SK-N-SH treated with all-trans-retinoic acid at 6 μM for 48 hours (cell line): ENCODE results near the gene VCL.
A peak's percentile ranks its signal among the peaks of the same experiment; 100 is the strongest.

ENCODE experiments used
- ATAC-seq: fragments of 200-7000 bp; cut with Tn5 transposase; 3 replicates; pipeline ENCODE4 v1.9.1; 2020; ENCODE audit warnings: mild to moderate bottlenecking, moderate library complexity
- ARNTL ChIP-seq: fragments of 450-650 bp; formaldehyde crosslinking; IDR thresholded peaks from 2 replicates; pipeline ENCODE4 v1.5.0; 2020; ENCODE audit warnings: low read depth, mild to moderate bottlenecking, moderate library complexity, borderline replicate concordance
- BACH2 ChIP-seq: fragments of 250-450 bp; sonication (Bioruptor Pico); IDR thresholded peaks from 2 replicates; pipeline ENCODE4 v1.9.0; 2021; ENCODE audit warnings: mild to moderate bottlenecking, borderline replicate concordance
- CSDC2 ChIP-seq: fragments of 250-450 bp; sonication (Bioruptor Pico); IDR thresholded peaks from 2 replicates; pipeline ENCODE4 v1.5.0; 2020; ENCODE audit warnings: mild to moderate bottlenecking, moderate library complexity
- GLIS3 ChIP-seq: fragments of 250-450 bp; sonication (Bioruptor Pico); IDR thresholded peaks from 2 replicates; pipeline ENCODE4 v1.5.0; 2020; ENCODE audit warnings: mild to moderate bottlenecking, moderate library complexity
- ISL1 ChIP-seq: fragments of 250-450 bp; sonication (Bioruptor Pico); IDR thresholded peaks from 2 replicates; pipeline ENCODE4 v2.1.2; 2022; ENCODE audit warnings: mild to moderate bottlenecking, moderate library complexity
- OSR1 ChIP-seq: fragments of 250-450 bp; sonication (Bioruptor Pico); IDR thresholded peaks from 2 replicates; pipeline ENCODE4 v1.8.0; 2022; ENCODE audit warnings: moderate library complexity, mild to moderate bottlenecking, inconsistent platforms
- PATZ1 ChIP-seq: fragments of 250-450 bp; sonication (Bioruptor Pico); IDR thresholded peaks from 2 replicates; pipeline ENCODE4 v1.8.0; 2020; ENCODE audit warnings: mild to moderate bottlenecking, moderate library complexity, borderline replicate concordance
- POU6F1 ChIP-seq: fragments of 250-450 bp; sonication (Bioruptor Pico); IDR thresholded peaks from 2 replicates; pipeline ENCODE4 v1.8.0; 2021; ENCODE audit warnings: low read depth, mild to moderate bottlenecking, moderate library complexity, borderline replicate concordance
- PPARA ChIP-seq: fragments of 250-450 bp; sonication (Bioruptor Pico); IDR thresholded peaks from 2 replicates; pipeline ENCODE4 v1.5.0; 2020; ENCODE audit warnings: mild to moderate bottlenecking, borderline replicate concordance
- SNAI2 ChIP-seq: fragments of 250-450 bp; sonication (Bioruptor Pico); IDR thresholded peaks from 2 replicates; pipeline ENCODE4 v1.5.0; 2020; ENCODE audit warnings: mild to moderate bottlenecking, moderate library complexity
- TCF4 ChIP-seq: fragments of 250-450 bp; sonication (Bioruptor Pico); IDR thresholded peaks from 2 replicates; pipeline ENCODE4 v1.8.0; 2021; ENCODE audit warnings: mild to moderate bottlenecking, moderate library complexity, borderline replicate concordance
- ZC3H10 ChIP-seq: fragments of 250-450 bp; sonication (Bioruptor Pico); IDR thresholded peaks from 2 replicates; pipeline ENCODE4 v1.5.1; 2021; ENCODE audit warnings: mild to moderate bottlenecking, moderate library complexity
- ZFP3 ChIP-seq: fragments of 250-450 bp; sonication (Bioruptor Pico); IDR thresholded peaks from 2 replicates; pipeline ENCODE4 v1.5.0; 2020; ENCODE audit warnings: mild to moderate bottlenecking, moderate library complexity
- ZFP30 ChIP-seq: fragments of 450-650 bp; formaldehyde crosslinking; IDR thresholded peaks from 2 replicates; pipeline ENCODE4 v1.5.0; 2022; ENCODE audit warnings: mild to moderate bottlenecking, moderate library complexity
- ZNF565 ChIP-seq: fragments of 450-650 bp; formaldehyde crosslinking; conservative IDR thresholded peaks from 2 replicates; pipeline ENCODE4 v1.5.0; 2020; ENCODE audit warnings: low read depth, mild to moderate bottlenecking, moderate library complexity
- ZNF70 ChIP-seq: fragments of 450-650 bp; formaldehyde crosslinking; IDR thresholded peaks from 2 replicates; pipeline ENCODE4 v1.5.0; 2020; ENCODE audit warnings: mild to moderate bottlenecking, moderate library complexity
- ZNF8 ChIP-seq: fragments of 450-650 bp; formaldehyde crosslinking; IDR thresholded peaks from 2 replicates; pipeline ENCODE4 v1.5.0; 2020; ENCODE audit warnings: mild to moderate bottlenecking, moderate library complexity
- TF ChIP-seq, protein P1 (sequence below): fragments of 250-450 bp; sonication (Bioruptor Pico); IDR thresholded peaks from 2 replicates; pipeline ENCODE4 v1.5.0; 2020; ENCODE audit warnings: mild to moderate bottlenecking, moderate library complexity
- TF ChIP-seq, protein P2 (sequence below): fragments of 250-450 bp; sonication (Bioruptor Pico); IDR thresholded peaks from 2 replicates; pipeline ENCODE4 v1.5.1; 2021; ENCODE audit warnings: mild to moderate bottlenecking, moderate library complexity

VCL gene

DNA sequence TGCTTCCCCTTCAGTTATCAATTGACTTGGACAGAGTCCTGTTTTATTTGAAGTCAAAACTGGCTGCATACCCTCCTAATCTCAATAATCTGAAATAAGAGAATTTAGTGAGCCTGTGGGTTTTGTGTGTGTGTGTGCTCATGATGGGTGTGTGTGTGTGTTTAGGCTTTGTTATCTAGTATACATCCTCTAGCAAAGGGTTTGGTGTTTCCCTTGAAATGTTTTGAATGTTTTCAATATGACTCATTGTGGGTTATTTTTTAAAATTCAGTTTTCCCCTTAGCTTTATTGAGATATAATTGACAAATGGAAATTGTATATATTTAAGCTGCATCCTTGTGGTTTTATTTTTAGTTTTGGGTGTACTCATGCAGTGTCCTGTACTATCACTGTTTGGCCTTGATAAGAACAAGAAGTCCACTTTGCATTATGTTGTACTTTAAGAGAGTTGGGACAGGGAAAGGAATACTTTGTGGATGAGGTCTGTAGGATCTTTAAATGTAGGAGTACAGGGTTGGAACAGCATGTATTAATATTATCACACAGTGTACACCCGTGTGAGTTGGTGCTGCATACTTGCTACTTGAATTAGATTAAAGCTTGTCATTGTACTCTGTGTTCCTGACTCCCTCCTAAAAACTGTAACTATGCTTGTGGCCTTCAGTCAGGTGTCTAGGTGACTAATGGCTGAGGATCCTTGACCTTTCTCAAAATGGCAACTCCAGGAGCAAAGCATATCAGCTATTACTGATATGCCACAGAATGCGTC is 58.3 kb downstream of the VCL start:
- peak; percentile 56 for ATAC-seq
- TF ChIP-seq, protein P1, sequence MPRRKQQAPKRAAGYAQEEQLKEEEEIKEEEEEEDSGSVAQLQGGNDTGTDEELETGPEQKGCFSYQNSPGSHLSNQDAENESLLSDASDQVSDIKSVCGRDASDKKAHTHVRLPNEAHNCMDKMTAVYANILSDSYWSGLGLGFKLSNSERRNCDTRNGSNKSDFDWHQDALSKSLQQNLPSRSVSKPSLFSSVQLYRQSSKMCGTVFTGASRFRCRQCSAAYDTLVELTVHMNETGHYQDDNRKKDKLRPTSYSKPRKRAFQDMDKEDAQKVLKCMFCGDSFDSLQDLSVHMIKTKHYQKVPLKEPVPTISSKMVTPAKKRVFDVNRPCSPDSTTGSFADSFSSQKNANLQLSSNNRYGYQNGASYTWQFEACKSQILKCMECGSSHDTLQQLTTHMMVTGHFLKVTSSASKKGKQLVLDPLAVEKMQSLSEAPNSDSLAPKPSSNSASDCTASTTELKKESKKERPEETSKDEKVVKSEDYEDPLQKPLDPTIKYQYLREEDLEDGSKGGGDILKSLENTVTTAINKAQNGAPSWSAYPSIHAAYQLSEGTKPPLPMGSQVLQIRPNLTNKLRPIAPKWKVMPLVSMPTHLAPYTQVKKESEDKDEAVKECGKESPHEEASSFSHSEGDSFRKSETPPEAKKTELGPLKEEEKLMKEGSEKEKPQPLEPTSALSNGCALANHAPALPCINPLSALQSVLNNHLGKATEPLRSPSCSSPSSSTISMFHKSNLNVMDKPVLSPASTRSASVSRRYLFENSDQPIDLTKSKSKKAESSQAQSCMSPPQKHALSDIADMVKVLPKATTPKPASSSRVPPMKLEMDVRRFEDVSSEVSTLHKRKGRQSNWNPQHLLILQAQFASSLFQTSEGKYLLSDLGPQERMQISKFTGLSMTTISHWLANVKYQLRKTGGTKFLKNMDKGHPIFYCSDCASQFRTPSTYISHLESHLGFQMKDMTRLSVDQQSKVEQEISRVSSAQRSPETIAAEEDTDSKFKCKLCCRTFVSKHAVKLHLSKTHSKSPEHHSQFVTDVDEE (CRISPR knock-in tag) = no peak
- peak; percentile 50; the same call in 1 of the 2 replicates for TF ChIP-seq ISL1
- TF ChIP-seq PATZ1 (CRISPR knock-in tag) = no peak
- no peak for TF ChIP-seq CSDC2 (CRISPR knock-in tag)
- no peak for TF ChIP-seq ARNTL (CRISPR knock-in tag)
- TF ChIP-seq BACH2 (CRISPR knock-in tag) = no peak
- no peak for TF ChIP-seq ZFP30 (CRISPR knock-in tag)
- no peak for TF ChIP-seq ZC3H10
- TF ChIP-seq SNAI2 (CRISPR knock-in tag) = no peak

DNA sequence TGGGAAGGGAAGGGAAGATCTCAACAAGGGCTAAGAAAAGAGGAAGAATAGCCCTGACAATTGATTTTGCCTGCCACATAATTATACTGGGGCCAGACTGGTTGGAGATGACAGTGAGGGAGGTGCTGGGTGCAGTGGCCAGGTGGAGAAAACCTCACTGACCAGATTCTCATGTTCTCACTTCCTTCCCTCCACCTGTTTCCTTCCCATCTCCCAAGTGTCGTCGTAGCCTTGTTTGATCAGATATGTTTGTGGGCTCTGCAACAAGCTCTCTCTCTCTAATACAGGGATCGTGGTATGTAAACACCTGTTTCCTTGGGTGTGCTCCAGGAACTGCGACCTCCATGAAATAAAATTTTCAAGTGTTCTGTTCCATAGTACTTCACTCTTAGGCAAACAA is 60.2 kb downstream of the VCL start:
- TF ChIP-seq ZNF565 (CRISPR knock-in tag) (no peak), CSDC2 (CRISPR knock-in tag) (no peak), ZC3H10 (no peak), TCF4 (CRISPR knock-in tag) (no peak), OSR1 (no peak), ZNF8 (CRISPR knock-in tag) (no peak), ISL1 (no peak), ZFP30 (CRISPR knock-in tag) (no peak), GLIS3 (CRISPR knock-in tag) (no peak), ZFP3 (CRISPR knock-in tag) (no peak), PPARA (no peak), POU6F1 (CRISPR knock-in tag) (no peak), ARNTL (CRISPR knock-in tag) (no peak), PATZ1 (CRISPR knock-in tag) (no peak), ZNF70 (CRISPR knock-in tag) (no peak), SNAI2 (CRISPR knock-in tag) (no peak)
- TF ChIP-seq, protein P2, sequence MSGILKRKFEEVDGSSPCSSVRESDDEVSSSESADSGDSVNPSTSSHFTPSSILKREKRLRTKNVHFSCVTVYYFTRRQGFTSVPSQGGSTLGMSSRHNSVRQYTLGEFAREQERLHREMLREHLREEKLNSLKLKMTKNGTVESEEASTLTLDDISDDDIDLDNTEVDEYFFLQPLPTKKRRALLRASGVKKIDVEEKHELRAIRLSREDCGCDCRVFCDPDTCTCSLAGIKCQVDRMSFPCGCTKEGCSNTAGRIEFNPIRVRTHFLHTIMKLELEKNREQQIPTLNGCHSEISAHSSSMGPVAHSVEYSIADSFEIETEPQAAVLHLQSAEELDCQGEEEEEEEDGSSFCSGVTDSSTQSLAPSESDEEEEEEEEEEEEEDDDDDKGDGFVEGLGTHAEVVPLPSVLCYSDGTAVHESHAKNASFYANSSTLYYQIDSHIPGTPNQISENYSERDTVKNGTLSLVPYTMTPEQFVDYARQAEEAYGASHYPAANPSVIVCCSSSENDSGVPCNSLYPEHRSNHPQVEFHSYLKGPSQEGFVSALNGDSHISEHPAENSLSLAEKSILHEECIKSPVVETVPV (CRISPR knock-in tag) = no peak
- TF ChIP-seq, protein P1 (CRISPR knock-in tag) = no peak
- no peak for ATAC-seq
